ENCODE data around the gene NR1D2. TPM values are rescaled to one million over a fixed set of nuclear protein-coding genes. Genes with fewer than 3 reads are reported as not detected.

The NR1D2 gene
- total and polyA plus RNA-seq, 2 of the 13 experiments (the other 11 are each of a cell fraction or from before 2014, with no cell fraction given): 5.3 to 8.1 TPM

GRCh38 chr3:23916886-23917678 is 28.0 kb upstream of the NR1D2 start, which contains the start of the genes NKIRAS1 and RPL15 (continued):
- TF ChIP-seq GPN1 (CRISPR knock-in tag; IDR thresholded peaks at IDR 0.05; ENCODE audit: borderline replicate concordance) (no peak), HOXA9 (CRISPR knock-in tag; IDR thresholded peaks at IDR 0.05; ENCODE audit: borderline replicate concordance) (no peak; the same call in 1 of the 2 replicates), CEBPG (CRISPR knock-in tag; IDR thresholded peaks at IDR 0.05) (peak; percentile 36; the same call in 1 of the 2 replicates), JUND (CRISPR knock-in tag; IDR thresholded peaks at IDR 0.05) (peak; percentile 64; the same call in 1 of the 2 replicates), SMAD1 (CRISPR knock-in tag; IDR thresholded peaks at IDR 0.05; ENCODE audit: borderline replicate concordance, low read depth) (peak; percentile 90; the same call in 1 of the 2 replicates), ZNF75D (CRISPR knock-in tag; IDR thresholded peaks at IDR 0.05; ENCODE audit: borderline replicate concordance) (no peak), IKZF1 (IDR thresholded peaks at IDR 0.05) (no peak), ZNF337 (CRISPR knock-in tag; IDR thresholded peaks at IDR 0.05; ENCODE audit: borderline replicate concordance, low read depth) (no peak; the same call in 1 of the 2 replicates), ZNF639 (CRISPR knock-in tag; conservative IDR thresholded peaks at IDR 0.05) (peak; percentile 64; the same call in 1 of the 2 replicates), DMAP1 (CRISPR knock-in tag; IDR thresholded peaks at IDR 0.05) (peak; percentile 99), ZBTB21 (CRISPR knock-in tag; IDR thresholded peaks at IDR 0.05) (0 out of 2 replicates have a peak, but pooled peaks have one; percentile 6), KDM3A (CRISPR knock-in tag; IDR thresholded peaks at IDR 0.05; ENCODE audit: low read depth) (peak; percentile 91), ZNF800 (CRISPR knock-in tag; IDR thresholded peaks at IDR 0.05) (peak; percentile 1), CBFB (CRISPR knock-in tag; IDR thresholded peaks at IDR 0.05) (peak; percentile 80), ETV6 (CRISPR knock-in tag; conservative IDR thresholded peaks at IDR 0.05) (peak; percentile 48), SYNCRIP (IDR thresholded peaks at IDR 0.05; ENCODE audit: insufficient read depth, low read depth, low read length) (no peak), CREM (IDR thresholded peaks at IDR 0.05) (peak; percentile 94), CREM (CRISPR knock-in tag; IDR thresholded peaks at IDR 0.05) (no peak), EZH2 (conservative IDR thresholded peaks at IDR 0.05; ENCODE audit: low read depth, low read length) (no peak)
- TF ChIP-seq, protein P1, sequence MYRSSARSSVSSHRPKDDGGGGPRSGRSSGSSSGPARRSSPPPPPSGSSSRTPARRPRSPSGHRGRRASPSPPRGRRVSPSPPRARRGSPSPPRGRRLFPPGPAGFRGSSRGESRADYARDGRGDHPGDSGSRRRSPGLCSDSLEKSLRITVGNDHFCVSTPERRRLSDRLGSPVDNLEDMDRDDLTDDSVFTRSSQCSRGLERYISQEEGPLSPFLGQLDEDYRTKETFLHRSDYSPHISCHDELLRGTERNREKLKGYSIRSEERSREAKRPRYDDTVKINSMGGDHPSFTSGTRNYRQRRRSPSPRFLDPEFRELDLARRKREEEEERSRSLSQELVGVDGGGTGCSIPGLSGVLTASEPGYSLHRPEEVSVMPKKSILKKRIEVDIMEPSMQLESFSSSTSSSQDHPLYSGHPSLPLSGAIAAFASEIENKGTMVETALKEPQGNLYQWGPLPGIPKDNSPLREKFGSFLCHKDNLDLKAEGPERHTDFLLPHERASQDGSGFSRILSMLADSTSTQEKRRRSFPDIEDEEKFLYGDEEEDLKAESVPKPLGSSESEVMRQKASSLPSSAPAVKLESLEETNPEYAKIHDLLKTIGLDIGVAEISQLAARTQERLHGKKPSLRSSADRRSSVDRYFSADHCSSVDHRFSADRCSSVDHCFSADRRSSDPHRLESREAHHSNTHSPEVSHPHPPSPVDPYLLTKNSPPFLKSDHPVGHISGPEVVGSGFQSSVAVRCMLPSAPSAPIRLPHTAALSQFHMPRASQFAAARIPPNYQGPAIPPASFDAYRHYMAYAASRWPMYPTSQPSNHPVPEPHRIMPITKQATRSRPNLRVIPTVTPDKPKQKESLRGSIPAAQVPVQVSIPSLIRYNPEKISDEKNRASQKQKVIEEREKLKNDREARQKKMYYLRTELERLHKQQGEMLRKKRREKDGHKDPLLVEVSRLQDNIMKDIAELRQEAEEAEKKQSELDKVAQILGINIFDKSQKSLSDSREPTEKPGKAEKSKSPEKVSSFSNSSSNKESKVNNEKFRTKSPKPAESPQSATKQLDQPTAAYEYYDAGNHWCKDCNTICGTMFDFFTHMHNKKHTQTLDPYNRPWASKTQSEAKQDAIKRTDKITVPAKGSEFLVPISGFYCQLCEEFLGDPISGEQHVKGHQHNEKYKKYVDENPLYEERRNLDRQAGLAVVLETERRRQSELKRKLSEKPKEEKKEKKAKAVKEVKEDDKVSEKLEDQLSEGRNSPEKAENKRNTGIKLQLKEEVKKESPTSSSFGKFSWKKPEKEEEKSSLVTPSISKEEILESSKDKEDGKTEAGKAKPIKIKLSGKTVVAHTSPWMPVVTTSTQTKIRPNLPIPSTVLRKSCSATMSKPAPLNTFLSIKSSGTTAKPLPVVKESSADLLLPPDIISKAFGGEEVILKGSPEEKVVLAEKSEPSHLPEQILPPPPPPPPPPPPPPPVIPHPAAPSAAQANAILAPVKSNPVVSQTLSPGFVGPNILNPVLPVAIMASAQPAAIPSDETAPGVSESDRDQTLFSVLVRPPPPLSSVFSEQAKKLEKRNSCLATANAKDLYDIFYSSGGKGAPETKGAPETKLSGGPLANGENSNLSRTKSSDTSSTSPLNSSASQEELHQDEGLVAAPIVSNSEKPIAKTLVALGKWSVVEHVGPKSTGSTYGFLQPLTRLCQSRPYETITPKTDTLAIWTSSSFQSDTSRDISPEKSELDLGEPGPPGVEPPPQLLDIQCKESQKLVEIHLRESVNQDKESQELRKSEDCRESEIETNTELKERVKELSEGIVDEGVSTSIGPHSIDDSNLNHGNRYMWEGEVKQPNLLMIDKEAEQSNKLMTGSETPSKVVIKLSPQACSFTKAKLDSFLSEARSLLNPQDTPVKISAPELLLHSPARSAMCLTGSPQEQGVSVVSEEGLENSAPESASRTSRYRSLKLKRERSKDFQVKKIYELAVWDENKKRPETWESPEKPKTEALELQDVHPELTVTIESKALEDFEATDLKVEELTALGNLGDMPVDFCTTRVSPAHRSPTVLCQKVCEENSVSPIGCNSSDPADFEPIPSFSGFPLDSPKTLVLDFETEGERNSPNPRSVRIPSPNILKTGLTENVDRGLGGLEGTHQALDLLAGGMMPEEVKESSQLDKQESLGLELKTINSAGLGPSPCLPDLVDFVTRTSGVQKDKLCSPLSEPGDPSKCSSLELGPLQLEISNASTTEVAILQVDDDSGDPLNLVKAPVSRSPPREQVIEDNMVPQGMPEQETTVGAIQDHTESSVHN (CRISPR knock-in tag; IDR thresholded peaks at IDR 0.05): no peak

Measured in HepG2 (cell line).